ENCODE measurements around the gene SLF2. TPM values are rescaled to one million over a fixed set of nuclear protein-coding genes. Genes with fewer than 3 reads are reported as not detected.

The SLF2 gene
- total RNA-seq, 2 donors from 2014 or later: 31.5 to 38.9 TPM

DNA sequence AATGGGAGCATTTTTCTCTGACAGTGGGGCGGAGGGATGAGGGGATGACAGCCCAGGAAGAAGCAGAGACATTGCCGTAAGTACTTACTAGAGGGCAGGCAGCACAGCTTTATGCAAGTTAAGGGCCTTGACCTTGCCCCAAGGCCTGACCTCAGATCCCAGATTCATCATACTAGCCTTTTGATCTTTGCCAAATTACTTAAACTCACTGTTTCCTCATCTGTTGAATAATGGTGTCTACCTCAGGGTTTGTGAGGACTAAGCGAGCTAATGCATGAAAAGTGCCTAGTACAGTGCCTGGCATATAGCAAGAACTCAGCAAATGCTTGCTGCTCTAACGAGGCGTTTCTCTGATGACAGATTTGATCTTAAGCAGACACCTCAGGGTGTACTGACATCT is 53.1 kb downstream of the SLF2 start:
- Mint-ChIP-seq H3K4me3 (no peak overlapping the region), H3K36me3 (ENCODE audit: low read depth) (peaks cover 17% of the 10 kb centered on the region), H3K27ac (no peak overlapping the region), H3K4me1 (peaks cover 13% of the 10 kb centered on the region), H3K27me3 (ENCODE audit: insufficient read depth) (no peaks in the 10 kb centered on the region), H3K9me3 (no peaks in the 10 kb centered on the region)
- H3K27ac ChIP-seq (ENCODE audit: low read depth, low read length): no peak overlapping the region
- no peaks in the 10 kb centered on the region for H3K27me3 ChIP-seq (ENCODE audit: control insufficient read depth, insufficient read depth, low read length, poor library complexity, severe bottlenecking)
- H3K36me3 ChIP-seq (ENCODE audit: control insufficient read depth, insufficient read depth, low read length): peaks cover 50% of the 10 kb centered on the region
- H3K9ac ChIP-seq (ENCODE audit: extremely low read depth, low read length, poor library complexity, severe bottlenecking): no peak overlapping the region
- no peaks in the 10 kb centered on the region for H3K9me3 ChIP-seq (ENCODE audit: control insufficient read depth, low read length)
- DNase-seq: no peak
- H3K4me1 ChIP-seq (ENCODE audit: control insufficient read depth, insufficient read depth, low read length): peaks cover 7% of the 10 kb centered on the region
- H3K4me3 ChIP-seq (ENCODE audit: low read length): no peak overlapping the region
- WGBS, 2 experiments (ENCODE audit: insufficient coverage in 1 of 2, insufficient read length in 1 of 2): 75% methylated on average over 4 to 5 of the region's 5 CpGs
- TF ChIP-seq, protein P1, sequence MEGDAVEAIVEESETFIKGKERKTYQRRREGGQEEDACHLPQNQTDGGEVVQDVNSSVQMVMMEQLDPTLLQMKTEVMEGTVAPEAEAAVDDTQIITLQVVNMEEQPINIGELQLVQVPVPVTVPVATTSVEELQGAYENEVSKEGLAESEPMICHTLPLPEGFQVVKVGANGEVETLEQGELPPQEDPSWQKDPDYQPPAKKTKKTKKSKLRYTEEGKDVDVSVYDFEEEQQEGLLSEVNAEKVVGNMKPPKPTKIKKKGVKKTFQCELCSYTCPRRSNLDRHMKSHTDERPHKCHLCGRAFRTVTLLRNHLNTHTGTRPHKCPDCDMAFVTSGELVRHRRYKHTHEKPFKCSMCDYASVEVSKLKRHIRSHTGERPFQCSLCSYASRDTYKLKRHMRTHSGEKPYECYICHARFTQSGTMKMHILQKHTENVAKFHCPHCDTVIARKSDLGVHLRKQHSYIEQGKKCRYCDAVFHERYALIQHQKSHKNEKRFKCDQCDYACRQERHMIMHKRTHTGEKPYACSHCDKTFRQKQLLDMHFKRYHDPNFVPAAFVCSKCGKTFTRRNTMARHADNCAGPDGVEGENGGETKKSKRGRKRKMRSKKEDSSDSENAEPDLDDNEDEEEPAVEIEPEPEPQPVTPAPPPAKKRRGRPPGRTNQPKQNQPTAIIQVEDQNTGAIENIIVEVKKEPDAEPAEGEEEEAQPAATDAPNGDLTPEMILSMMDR (conservative IDR thresholded peaks at IDR 0.05): no peak

- Mint-ChIP-seq H3K36me3 (ENCODE audit: low read depth) (peaks cover 15% of the 10 kb centered on the region), H3K27me3 (ENCODE audit: insufficient read depth) (no peaks in the 10 kb centered on the region), H3K4me3 (no peak overlapping the region), H3K9me3 (no peaks in the 10 kb centered on the region), H3K4me1 (peaks cover 24% of the 10 kb centered on the region), H3K27ac (no peak overlapping the region)
- Histone ChIP-seq H3K27me3 (ENCODE audit: control insufficient read depth, insufficient read depth, low read length, poor library complexity, severe bottlenecking) (no peaks in the 10 kb centered on the region), H3K27ac (ENCODE audit: low read depth, low read length) (no peak overlapping the region), H3K9me3 (ENCODE audit: control insufficient read depth, low read length) (no peaks in the 10 kb centered on the region), H3K9ac (ENCODE audit: extremely low read depth, low read length, poor library complexity, severe bottlenecking) (no peak overlapping the region), H3K36me3 (ENCODE audit: control insufficient read depth, insufficient read depth, low read length) (peaks cover 42% of the 10 kb centered on the region), H3K4me1 (ENCODE audit: control insufficient read depth, insufficient read depth, low read length) (peaks cover 17% of the 10 kb centered on the region), H3K4me3 (ENCODE audit: low read length) (no peak overlapping the region)
- TF ChIP-seq, protein P1 (conservative IDR thresholded peaks at IDR 0.05): no peak
- WGBS, 2 experiments (ENCODE audit: insufficient coverage in 1 of 2, insufficient read length in 1 of 2): 94% methylated on average over 2 of the region's 2 CpGs; no CpG with 5 or more reads in 1 of the 2 experiments
- no peak for DNase-seq
Measured at GRCh38 chr10:100966887-100967286, 54.1 kb downstream of the SLF2 start.

GRCh38 chr10:100967332-100967731 is 54.6 kb downstream of the SLF2 start:
- H3K27me3 Mint-ChIP-seq (ENCODE audit: insufficient read depth): no peaks in the 10 kb centered on the region
- TF ChIP-seq, protein P1 (conservative IDR thresholded peaks at IDR 0.05): no peak

More at GRCh38 chr10:100967332-100967731, 54.6 kb downstream of the SLF2 start:
- Histone ChIP-seq H3K4me3 (ENCODE audit: low read length) (no peak overlapping the region), H3K4me1 (ENCODE audit: control insufficient read depth, insufficient read depth, low read length) (peaks cover 18% of the 10 kb centered on the region), H3K27ac (ENCODE audit: low read depth, low read length) (no peak overlapping the region), H3K9me3 (ENCODE audit: control insufficient read depth, low read length) (no peaks in the 10 kb centered on the region), H3K9ac (ENCODE audit: extremely low read depth, low read length, poor library complexity, severe bottlenecking) (no peak overlapping the region), H3K27me3 (ENCODE audit: control insufficient read depth, insufficient read depth, low read length, poor library complexity, severe bottlenecking) (no peaks in the 10 kb centered on the region), H3K36me3 (ENCODE audit: control insufficient read depth, insufficient read depth, low read length) (peaks cover 37% of the 10 kb centered on the region)
- no peak overlapping the region for H3K4me3 Mint-ChIP-seq
- peaks cover 28% of the 10 kb centered on the region for H3K4me1 Mint-ChIP-seq
- 84 to 90% methylated on average over 2 of the region's 2 CpGs for WGBS, 2 experiments (ENCODE audit: insufficient coverage in 1 of 2, insufficient read length in 1 of 2)
- no peaks in the 10 kb centered on the region for H3K9me3 Mint-ChIP-seq
- no peak overlapping the region for H3K27ac Mint-ChIP-seq
- peaks cover 11% of the 10 kb centered on the region for H3K36me3 Mint-ChIP-seq (ENCODE audit: low read depth)
- no peak for DNase-seq
